Glomerular visceral epithelial cell (primary cell): ENCODE data around the gene FBXO9.

ENCODE experiments used
- DNase-seq: peaks from one replicate; pipeline ENCODE4 v3.0.0-alpha.2; 2016; ENCODE audit errors: extremely low spot score

FBXO9 gene

GRCh38 chr6:53089948-53090347 is 24.7 kb downstream of the FBXO9 start:
- no peak for DNase-seq

- DNase-seq: peak; percentile 11
Observed at GRCh38 chr6:53090576-53090975, 25.4 kb downstream of the FBXO9 start.

GRCh38 chr6:53095270-53095669 is 30.1 kb downstream of the FBXO9 start:
- DNase-seq: no peak

GRCh38 chr6:53095716-53096115 is 30.5 kb downstream of the FBXO9 start:
- no peak for DNase-seq

- DNase-seq: no peak
Observed at GRCh38 chr6:53100561-53100960, 35.4 kb downstream of the FBXO9 start.

GRCh38 chr6:53101006-53101405 is 35.8 kb downstream of the FBXO9 start:
- DNase-seq: no peak

GRCh38 chr6:53103993-53104675 is 38.9 kb downstream of the FBXO9 start:
- peak; percentile 16 for DNase-seq

- no peak for DNase-seq
Observed at GRCh38 chr6:53104916-53105315, 39.7 kb downstream of the FBXO9 start.

- peak; percentile 84 for DNase-seq
Observed at GRCh38 chr6:53107091-53107490, 41.9 kb downstream of the FBXO9 start.

- DNase-seq: no peak
Observed at GRCh38 chr6:53109612-53110011, 44.4 kb downstream of the FBXO9 start.

- DNase-seq: no peak
Observed at GRCh38 chr6:53111865-53112264, 46.7 kb downstream of the FBXO9 start.

- DNase-seq: no peak
Observed at GRCh38 chr6:53112404-53112803, 47.2 kb downstream of the FBXO9 start.

- no peak for DNase-seq
Observed at GRCh38 chr6:53112871-53113270, 47.7 kb downstream of the FBXO9 start.

- no peak for DNase-seq
Observed at GRCh38 chr6:53113742-53114141, 48.5 kb downstream of the FBXO9 start.

- DNase-seq: no peak
Observed at GRCh38 chr6:53115113-53115512, 49.9 kb downstream of the FBXO9 start.

GRCh38 chr6:53115741-53116140 is 50.5 kb downstream of the FBXO9 start:
- no peak for DNase-seq

GRCh38 chr6:53119349-53119748 is 54.1 kb downstream of the FBXO9 start:
- no peak for DNase-seq

GRCh38 chr6:53119772-53120409 is 54.7 kb downstream of the FBXO9 start:
- DNase-seq: no peak

GRCh38 chr6:53124131-53124800 is 59.1 kb downstream of the FBXO9 start:
- no peak for DNase-seq

- DNase-seq: no peak
Observed at GRCh38 chr6:53125276-53125675, 60.1 kb downstream of the FBXO9 start.

- DNase-seq: peak; percentile 63
Observed at GRCh38 chr6:53128842-53129241, 63.6 kb downstream of the FBXO9 start.

GRCh38 chr6:53130569-53131290 is 65.5 kb downstream of the FBXO9 start:
- no peak for DNase-seq
